ENCODE data around the gene SHISA9. TPM values are rescaled to one million over a fixed set of nuclear protein-coding genes. Genes with fewer than 3 reads are reported as not detected.
"Not testable (repeated sequence)": the region's sequence is repeated elsewhere in the genome, so short reads cannot be mapped to it uniquely, and the experiment has no call there.

SHISA9 gene
- total RNA-seq: 1 to 10 TPM in 1 of 6 donors, under 1 TPM in 3, not detected in 2; 0.13 to 1.7 (median 0.20) TPM

- Histone ChIP-seq H3K4me3 (peak within 1 kb of the TSS in 1 of 4 donors; percentile 7), H3K27me3 (peaks cover 0 to 39% (median 16%) of the 10 kb centered on the region in 4 donors), H3K36me3 (no peaks in the 10 kb centered on the region), H3K9me3 (no peaks in the 10 kb centered on the region), H3K4me1 (peaks cover 0 to 33% (median 3%) of the 10 kb centered on the region in 4 donors), H3K27ac (no peak within 1 kb of the TSS)
- WGBS, 2 donors: 2 to 4% methylated on average over 14 to 55 of the region's 110 CpGs
- TF ChIP-seq CTCF (IDR thresholded peaks at IDR 0.05) (no peak), POLR2A (IDR thresholded peaks at IDR 0.05) (no peak), EP300 (IDR thresholded peaks at IDR 0.05) (no peak), POLR2AphosphoS5 (IDR thresholded peaks at IDR 0.05) (no peak)
- peak in 1 of 2 donors; percentile 78 for DNase-seq
- ATAC-seq (ENCODE audit: low FRiP score in 2 of 2): no peak
Measured at GRCh38 chr16:12901597-12902461, at the start of gene SHISA9. Gene SHISA9 (plus strand): TSS chr16:12901598.

- H3K4me3 ChIP-seq: no peak overlapping the region
- 95 to 96% methylated on average over 3 of the region's 3 CpGs for WGBS, 2 donors
- TF ChIP-seq CTCF (IDR thresholded peaks at IDR 0.05) (no peak), POLR2A (IDR thresholded peaks at IDR 0.05) (no peak), POLR2AphosphoS5 (IDR thresholded peaks at IDR 0.05) (no peak)
- H3K27ac ChIP-seq: no peak overlapping the region
- no peaks in the 10 kb centered on the region for H3K36me3 ChIP-seq
- peaks cover 0 to 6% (median 2%) of the 10 kb centered on the region in 4 donors for H3K9me3 ChIP-seq
- ATAC-seq (ENCODE audit: low FRiP score in 2 of 2): no peak
- H3K27me3 ChIP-seq: no peaks in the 10 kb centered on the region
- H3K4me1 ChIP-seq: no peaks in the 10 kb centered on the region
- no peak for DNase-seq
Measured at GRCh38 chr16:12853972-12854371, 47.4 kb upstream of the SHISA9 start.

DNA sequence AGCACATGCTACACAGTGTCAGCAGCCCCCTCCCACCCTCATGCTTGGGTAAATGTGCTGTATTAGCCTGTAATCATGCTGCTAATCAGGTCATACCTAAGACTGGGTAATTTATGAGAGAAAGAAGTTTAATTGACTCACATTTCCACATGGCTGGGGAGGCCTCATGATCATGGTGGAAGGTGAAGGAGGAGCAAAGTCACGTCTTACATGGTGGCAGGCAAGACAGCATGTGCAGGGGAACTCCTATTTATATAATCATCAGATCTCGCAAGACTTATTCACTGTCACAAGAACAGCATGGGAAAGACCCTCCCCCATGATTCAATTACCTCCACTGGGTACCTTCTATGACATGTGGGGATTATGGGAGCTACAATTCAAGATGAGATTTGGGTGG lies 44.0 kb upstream of the SHISA9 start:
- not testable (repeated sequence) for H3K9me3 ChIP-seq; H3K27ac ChIP-seq; H3K4me1 ChIP-seq; H3K27me3 ChIP-seq; DNase-seq; H3K36me3 ChIP-seq; ATAC-seq (ENCODE audit: low FRiP score in 2 of 2); H3K4me3 ChIP-seq
- whole genome bisulfite sequencing, 2 donors: 83 to 86% methylated on average over 1 to 2 of the region's 2 CpGs

DNA sequence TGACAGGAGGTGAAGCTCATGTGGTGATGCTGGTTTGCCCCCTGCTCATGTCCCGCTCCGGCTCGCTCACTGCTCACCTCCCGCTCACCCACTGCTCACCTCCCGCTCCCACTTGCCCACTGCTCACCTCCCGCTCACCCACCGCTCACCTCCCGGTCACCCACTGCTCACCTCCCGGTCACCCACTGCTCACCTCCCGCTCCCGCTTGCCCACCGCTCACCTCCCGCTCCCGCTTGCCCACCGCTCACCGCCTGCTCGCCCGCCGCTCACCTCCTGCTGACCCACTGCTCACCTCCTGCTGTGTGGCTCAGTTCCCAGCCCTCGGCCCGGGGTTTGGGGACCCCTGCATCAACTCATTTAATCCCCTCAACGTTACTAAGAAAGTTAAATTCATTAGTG lies 39.1 kb upstream of the SHISA9 start:
- DNase-seq (peak in 1 of 2 donors; percentile 72), ATAC-seq (ENCODE audit: low FRiP score in 2 of 2) (peak in 1 of 2 donors; percentile 34)
- peaks cover 0 to 4% (median 1%) of the 10 kb centered on the region in 4 donors for H3K9me3 ChIP-seq
- no peaks in the 10 kb centered on the region for H3K36me3 ChIP-seq
- TF ChIP-seq POLR2A (IDR thresholded peaks at IDR 0.05) (no peak), CTCF (IDR thresholded peaks at IDR 0.05) (no peak), EP300 (IDR thresholded peaks at IDR 0.05) (no peak), POLR2AphosphoS5 (IDR thresholded peaks at IDR 0.05) (no peak)
- H3K4me1 ChIP-seq: no peaks in the 10 kb centered on the region
- no peak overlapping the region for H3K27ac ChIP-seq
- no peaks in the 10 kb centered on the region for H3K27me3 ChIP-seq
- 89 to 90% methylated on average over 22 of the region's 22 CpGs for WGBS, 2 donors
- H3K4me3 ChIP-seq: no peak overlapping the region

GRCh38 chr16:12862941-12863340 lies 38.5 kb upstream of the SHISA9 start:
- Histone ChIP-seq H3K9me3 (no peaks in the 10 kb centered on the region), H3K27ac (no peak overlapping the region), H3K27me3 (no peaks in the 10 kb centered on the region), H3K4me1 (no peaks in the 10 kb centered on the region), H3K36me3 (no peaks in the 10 kb centered on the region), H3K4me3 (no peak overlapping the region)
- no peak for TF ChIP-seq CTCF (IDR thresholded peaks at IDR 0.05)
- no peak for TF ChIP-seq POLR2A (IDR thresholded peaks at IDR 0.05)
- no peak for TF ChIP-seq POLR2AphosphoS5 (IDR thresholded peaks at IDR 0.05)
- no peak for TF ChIP-seq EP300 (IDR thresholded peaks at IDR 0.05)
- DNase-seq (no peak), ATAC-seq (ENCODE audit: low FRiP score in 2 of 2) (peak in 1 of 2 donors; percentile 35)
- 83 to 86% methylated on average over 5 of the region's 5 CpGs for WGBS, 2 donors
